ENCODE results near the gene KLF11.

The KLF11 gene

GRCh38 chr2:10043256-10043905 is at the start of gene KLF11:
Gene KLF11 (plus strand): TSS chr2:10043550. CDS start chr2:10043717, 167 bp downstream.
- DNase-seq, result peak in 56 of 58 donors; percentile 18 to 88 (median 70)

- no peak for DNase-seq
These were observed 48.9 kb upstream of the KLF11 start for GRCh38 chr2:9994462-9994861.

GRCh38 chr2:9995059-9995458 is 48.3 kb upstream of the KLF11 start:
- DNase-seq, result no peak

GRCh38 chr2:9996321-9996720 is 47.0 kb upstream of the KLF11 start:
- no peak for DNase-seq

GRCh38 chr2:9997936-9998335 is 45.4 kb upstream of the KLF11 start:
- no peak for DNase-seq

GRCh38 chr2:9998916-9999654 is 44.3 kb upstream of the KLF11 start:
- no peak for DNase-seq

- DNase-seq, result no peak
These were observed 43.7 kb upstream of the KLF11 start for GRCh38 chr2:9999693-10000092.

GRCh38 chr2:10000541-10000940 is 42.8 kb upstream of the KLF11 start:
- no peak for DNase-seq

GRCh38 chr2:10001586-10001985 is 41.8 kb upstream of the KLF11 start:
- no peak for DNase-seq

- DNase-seq, result no peak
These were observed 41.2 kb upstream of the KLF11 start for GRCh38 chr2:10002109-10002508.

GRCh38 chr2:10002681-10003080 is 40.7 kb upstream of the KLF11 start:
- DNase-seq, result no peak

GRCh38 chr2:10003206-10004125 is 39.9 kb upstream of the KLF11 start:
- no peak for DNase-seq

- no peak for DNase-seq
These were observed 38.9 kb upstream of the KLF11 start for GRCh38 chr2:10004401-10004800.

- DNase-seq, result peak in 1 of 58 donors; percentile 11
These were observed 38.5 kb upstream of the KLF11 start for GRCh38 chr2:10004836-10005235.

GRCh38 chr2:10005461-10006235 is 37.7 kb upstream of the KLF11 start:
- DNase-seq, result no peak

GRCh38 chr2:10006236-10007161 is 36.9 kb upstream of the KLF11 start:
- no peak for DNase-seq

- no peak for DNase-seq
These were observed 35.9 kb upstream of the KLF11 start for GRCh38 chr2:10007435-10007834.

GRCh38 chr2:10007921-10008808 is 35.2 kb upstream of the KLF11 start:
- no peak for DNase-seq

GRCh38 chr2:10008809-10009176 is 34.6 kb upstream of the KLF11 start:
- no peak for DNase-seq
